Right atrium auricular region (tissue), 2 donors: ENCODE results near the gene RAD51B. TPM values are rescaled to one million over a fixed set of nuclear protein-coding genes. Genes with fewer than 3 reads are reported as not detected.

Experiments used
- DNase-seq: peaks from one replicate; pipeline ENCODE4 v3.0.0-alpha.2; 2019; ENCODE audit warnings: low spot score
- H3K27ac ChIP-seq, 2 donors: fragments of 200-600 bp; sonication (generic); 1 replicate in 1 of 2; 2 replicates in 1 of 2; pipeline ENCODE4 v1.5.1; 2016 to 2019
- H3K27me3 ChIP-seq, 2 donors: fragments of 200-600 bp; sonication (generic); one replicate each; pipeline versions ENCODE4 v1.5.1 to v1.6.0; 2017 to 2019
- H3K36me3 ChIP-seq: fragments of 200-600 bp; sonication (generic); one replicate; pipeline ENCODE4 v1.5.1; 2016
- H3K4me1 ChIP-seq, 2 donors: fragments of 200-600 bp; sonication (generic); one replicate each; pipeline versions ENCODE4 v1.5.1 to v1.6.0; 2017 to 2019
- H3K4me3 ChIP-seq, 2 donors: fragments of 200-600 bp; sonication (generic); 1 replicate in 1 of 2; 2 replicates in 1 of 2; pipeline ENCODE4 v1.5.1; 2017 to 2019; ENCODE audit warnings: mild to moderate bottlenecking in 1 of 2, moderate library complexity in 1 of 2
- H3K9me3 ChIP-seq, 2 donors: fragments of 200-600 bp; sonication (generic); one replicate each; pipeline ENCODE4 v1.5.1; 2019
- CTCF ChIP-seq, 2 donors: fragments of 200-600 bp; sonication (generic); IDR thresholded peaks; one replicate each; pipeline ENCODE4 v1.5.1; 2019; ENCODE audit warnings: antibody characterized with exemption in 2 of 2
- total RNA-seq, 2 donors: library from RNA; depleted of rRNA; stranded (reverse); fragments of >200 nt; gene quantifications; one replicate each; pipeline ENCODE4 v1.1.0, GENCODE V29; 2016

Gene RAD51B
- total RNA-seq, 2 donors from 2014 or later = 1.2 to 1.5 TPM

GRCh38 chr14:68365228-68365627 is 545.6 kb downstream of the RAD51B start:
- Histone ChIP-seq H3K27ac (peak overlapping the region; percentile 31 to 46), H3K27me3 (no peaks in the 10 kb centered on the region)
- no peak for TF ChIP-seq CTCF (IDR thresholded peaks at IDR 0.05)

GRCh38 chr14:68366656-68367055 is 547.1 kb downstream of the RAD51B start:
- no peak overlapping the region for H3K27ac ChIP-seq
- no peak for TF ChIP-seq CTCF (IDR thresholded peaks at IDR 0.05)
- no peaks in the 10 kb centered on the region for H3K27me3 ChIP-seq
- no peak for DNase-seq
- H3K36me3 ChIP-seq = no peaks in the 10 kb centered on the region
- H3K4me3 ChIP-seq = no peak overlapping the region
- peaks cover 0 to 19% of the 10 kb centered on the region in 2 donors for H3K4me1 ChIP-seq
- H3K9me3 ChIP-seq = no peaks in the 10 kb centered on the region

More at GRCh38 chr14:68365228-68365627, 545.6 kb downstream of the RAD51B start:
- DNase-seq = no peak
- H3K36me3 ChIP-seq = no peaks in the 10 kb centered on the region
- peaks cover 0 to 19% of the 10 kb centered on the region in 2 donors for H3K4me1 ChIP-seq
- no peak overlapping the region for H3K4me3 ChIP-seq
- no peaks in the 10 kb centered on the region for H3K9me3 ChIP-seq

- Histone ChIP-seq H3K4me1 (peaks cover 0 to 19% of the 10 kb centered on the region in 2 donors), H3K36me3 (no peaks in the 10 kb centered on the region), H3K4me3 (no peak overlapping the region), H3K27ac (no peak overlapping the region), H3K27me3 (no peaks in the 10 kb centered on the region), H3K9me3 (no peaks in the 10 kb centered on the region)
- no peak for DNase-seq
- TF ChIP-seq CTCF (IDR thresholded peaks at IDR 0.05) = no peak
Measured at GRCh38 chr14:68367536-68367935, 548.0 kb downstream of the RAD51B start.

DNA sequence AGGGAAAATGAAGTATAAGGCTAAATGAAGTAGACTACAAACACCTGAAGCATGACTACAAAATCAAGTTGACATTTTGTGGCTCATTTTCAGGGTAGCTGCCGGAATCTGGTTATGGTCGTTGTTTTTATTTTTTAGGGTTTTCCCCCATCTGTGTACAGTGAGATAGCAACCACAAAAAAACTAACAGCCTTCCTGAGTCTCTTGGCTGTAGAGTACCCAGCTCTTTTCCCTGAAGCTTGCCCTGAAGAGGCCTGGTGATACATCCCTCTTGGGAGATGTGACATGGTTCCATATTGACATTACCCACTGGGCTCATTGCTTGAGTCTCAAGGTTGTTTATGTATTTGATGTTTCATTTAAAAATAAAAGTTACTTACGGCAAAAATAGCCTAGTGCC is 549.3 kb downstream of the RAD51B start:
- Histone ChIP-seq H3K4me3 (no peak overlapping the region), H3K27ac (no peak overlapping the region), H3K9me3 (no peaks in the 10 kb centered on the region), H3K4me1 (peaks cover 0 to 19% of the 10 kb centered on the region in 2 donors), H3K27me3 (no peaks in the 10 kb centered on the region), H3K36me3 (no peaks in the 10 kb centered on the region)
- no peak for DNase-seq
- TF ChIP-seq CTCF (IDR thresholded peaks at IDR 0.05) = no peak

- no peaks in the 10 kb centered on the region for H3K36me3 ChIP-seq
- H3K27ac ChIP-seq = no peak overlapping the region
- H3K4me3 ChIP-seq = no peak overlapping the region
- H3K9me3 ChIP-seq = no peaks in the 10 kb centered on the region
- peaks cover 0 to 15% of the 10 kb centered on the region in 2 donors for H3K4me1 ChIP-seq
- no peak for TF ChIP-seq CTCF (IDR thresholded peaks at IDR 0.05)
- no peak for DNase-seq
- no peaks in the 10 kb centered on the region for H3K27me3 ChIP-seq
Measured at GRCh38 chr14:68369281-68370056, 549.9 kb downstream of the RAD51B start.

GRCh38 chr14:68370057-68370360 is 550.4 kb downstream of the RAD51B start:
- Histone ChIP-seq H3K4me1 (peaks cover 0 to 10% of the 10 kb centered on the region in 2 donors), H3K27me3 (no peaks in the 10 kb centered on the region), H3K27ac (no peak overlapping the region), H3K4me3 (no peak overlapping the region), H3K36me3 (no peaks in the 10 kb centered on the region), H3K9me3 (no peaks in the 10 kb centered on the region)
- no peak for DNase-seq
- no peak for TF ChIP-seq CTCF (IDR thresholded peaks at IDR 0.05)
